DMS 273 (cell line): ENCODE results near the gene TRPM5.

Experiments used
- DNase-seq: peaks from one replicate; lab custom pipeline; 2025; ENCODE audit not compliant: unreplicated experiment; lab: John Stamatoyannopoulos, UW

The TRPM5 gene

DNA sequence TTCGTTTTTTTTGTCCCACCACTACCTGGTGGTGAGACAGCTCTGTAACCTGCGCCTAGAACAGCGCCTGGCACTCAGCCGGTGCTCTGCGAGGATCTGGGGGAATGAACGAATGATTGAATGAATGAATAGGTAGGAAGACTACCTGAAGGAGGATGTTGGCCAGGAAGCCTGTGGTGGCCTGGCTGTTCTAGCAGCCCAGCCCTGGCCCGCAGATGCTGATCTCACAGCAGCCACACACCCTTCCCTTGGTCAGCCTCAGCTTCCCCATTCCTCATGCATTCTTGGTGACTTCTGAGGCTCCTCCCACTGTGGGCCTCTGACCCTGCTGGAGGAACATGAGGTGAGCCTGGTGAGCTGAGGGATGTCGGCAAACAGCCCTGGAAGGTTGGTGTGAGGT lies 3.7 kb downstream of the TRPM5 start:
- no peak for DNase-seq

- no peak for DNase-seq
These were observed 4.5 kb downstream of the TRPM5 start for GRCh38 chr11:2439820-2440219.

DNA sequence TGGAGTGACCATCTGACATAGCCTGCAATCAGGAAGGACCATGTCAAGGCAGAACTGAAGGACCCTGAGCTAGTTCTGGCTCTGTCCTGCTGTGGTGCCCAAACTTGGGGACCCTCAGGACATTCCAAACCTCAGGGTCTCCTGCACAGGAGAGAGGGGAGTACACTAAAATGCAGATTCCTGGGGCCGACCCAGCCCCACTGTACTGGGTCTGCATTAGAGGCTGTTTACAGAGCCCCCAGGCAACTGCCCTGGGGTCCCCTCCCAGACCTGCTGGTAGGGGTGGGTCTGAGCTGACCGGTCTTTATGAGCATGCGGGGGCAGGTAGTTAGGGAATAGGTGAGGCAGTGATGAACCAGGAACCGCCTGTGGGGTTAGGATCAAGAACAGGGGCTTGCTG lies 6.8 kb downstream of the TRPM5 start:
- no peak for DNase-seq

- no peak for DNase-seq
These were observed 7.7 kb downstream of the TRPM5 start for GRCh38 chr11:2436521-2437031.

DNA sequence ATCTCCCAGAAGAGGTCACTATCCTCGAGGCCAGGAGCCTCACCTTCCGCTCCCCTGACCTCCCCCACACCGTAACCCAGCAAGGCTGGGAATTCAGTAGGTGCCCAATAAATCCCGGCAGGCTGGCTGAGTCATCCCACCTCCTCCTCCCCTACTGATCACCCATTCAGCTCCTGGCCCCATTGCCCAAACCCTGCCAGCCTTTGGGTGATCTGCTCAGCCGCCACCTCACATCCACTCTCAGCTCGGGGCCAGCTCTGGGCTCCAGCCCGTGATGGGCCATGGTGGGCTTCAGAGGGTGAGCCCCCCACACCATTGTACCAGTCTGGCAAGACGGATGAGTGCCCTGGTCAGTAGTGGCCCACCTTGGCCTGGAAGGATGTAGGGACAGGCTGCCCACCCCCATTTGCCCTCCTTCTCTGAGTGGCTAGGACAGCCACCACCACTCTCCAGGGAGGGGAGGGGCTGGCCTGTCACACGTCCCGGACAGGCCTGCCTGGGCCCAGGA lies 8.2 kb downstream of the TRPM5 start:
- no peak for DNase-seq

DNA sequence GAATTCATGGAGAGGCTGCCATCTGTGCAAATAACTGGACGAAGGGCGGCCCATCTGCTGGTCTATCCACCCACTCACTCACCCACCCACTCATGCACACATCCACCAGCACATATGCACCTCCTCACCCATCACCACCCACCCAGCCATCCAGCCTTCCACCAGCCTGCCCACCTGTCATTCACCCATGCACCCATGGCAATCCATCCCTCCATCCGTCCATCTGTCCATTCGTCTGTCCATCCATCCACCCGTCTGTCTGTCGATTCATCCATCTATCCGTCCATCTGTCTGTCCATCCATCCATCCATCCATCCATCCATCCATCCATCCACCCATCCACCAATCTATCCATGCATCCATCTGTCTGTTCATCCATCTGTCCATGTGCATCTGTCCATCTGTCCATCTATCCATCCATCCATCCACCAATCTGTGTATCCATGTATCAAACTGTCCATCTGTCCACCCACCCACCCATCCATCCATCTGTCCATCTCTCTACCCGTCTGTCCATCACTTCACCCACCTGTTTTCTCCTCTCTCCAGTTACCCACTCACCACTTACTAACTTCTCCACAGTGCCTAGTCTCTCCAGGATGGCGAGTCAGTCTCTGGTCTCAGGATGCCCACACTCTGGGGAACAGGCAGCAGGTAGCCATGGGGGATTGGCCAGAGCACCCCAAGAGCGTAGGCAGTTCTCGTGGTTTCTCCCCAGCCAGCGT lies 8.9 kb downstream of the TRPM5 start:
- DNase-seq = no peak

DNA sequence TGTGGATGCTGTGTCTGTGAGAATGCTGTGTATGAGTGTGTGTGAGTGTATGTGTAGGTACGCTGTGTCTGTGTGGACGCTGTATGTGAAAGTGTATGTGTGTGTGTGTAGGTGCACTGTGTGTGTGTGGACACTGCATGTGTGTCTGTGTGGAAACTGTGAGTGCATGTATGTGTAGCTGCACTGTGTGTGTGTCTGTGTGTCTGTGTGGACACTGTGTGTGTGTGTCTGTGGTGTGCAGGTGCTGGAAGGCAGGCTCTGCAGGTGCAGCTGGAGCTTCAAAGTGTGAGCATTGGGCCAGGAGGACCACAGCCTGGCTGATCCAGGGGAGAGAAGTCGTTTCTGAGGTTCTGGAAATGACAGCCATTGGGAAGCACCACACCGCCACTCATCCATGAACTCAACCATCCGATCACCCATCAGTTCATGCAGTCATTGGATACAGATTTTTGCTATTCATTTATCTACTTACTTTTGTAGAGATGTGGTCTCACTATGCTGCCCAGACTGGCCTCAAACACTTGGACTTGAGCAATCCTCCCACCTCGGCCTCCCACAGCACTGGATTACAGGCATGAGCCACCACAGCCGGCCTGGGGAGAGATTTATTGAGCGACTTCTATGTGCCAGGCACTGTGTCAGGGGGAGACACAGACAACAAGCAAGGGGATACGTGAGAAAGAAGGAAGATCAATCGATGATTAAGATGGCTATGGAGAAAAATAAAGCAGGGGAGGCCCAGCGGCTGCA lies 9.6 kb downstream of the TRPM5 start:
- no peak for DNase-seq

- DNase-seq = no peak
These were observed 10.3 kb downstream of the TRPM5 start for GRCh38 chr11:2434008-2434407.

DNA sequence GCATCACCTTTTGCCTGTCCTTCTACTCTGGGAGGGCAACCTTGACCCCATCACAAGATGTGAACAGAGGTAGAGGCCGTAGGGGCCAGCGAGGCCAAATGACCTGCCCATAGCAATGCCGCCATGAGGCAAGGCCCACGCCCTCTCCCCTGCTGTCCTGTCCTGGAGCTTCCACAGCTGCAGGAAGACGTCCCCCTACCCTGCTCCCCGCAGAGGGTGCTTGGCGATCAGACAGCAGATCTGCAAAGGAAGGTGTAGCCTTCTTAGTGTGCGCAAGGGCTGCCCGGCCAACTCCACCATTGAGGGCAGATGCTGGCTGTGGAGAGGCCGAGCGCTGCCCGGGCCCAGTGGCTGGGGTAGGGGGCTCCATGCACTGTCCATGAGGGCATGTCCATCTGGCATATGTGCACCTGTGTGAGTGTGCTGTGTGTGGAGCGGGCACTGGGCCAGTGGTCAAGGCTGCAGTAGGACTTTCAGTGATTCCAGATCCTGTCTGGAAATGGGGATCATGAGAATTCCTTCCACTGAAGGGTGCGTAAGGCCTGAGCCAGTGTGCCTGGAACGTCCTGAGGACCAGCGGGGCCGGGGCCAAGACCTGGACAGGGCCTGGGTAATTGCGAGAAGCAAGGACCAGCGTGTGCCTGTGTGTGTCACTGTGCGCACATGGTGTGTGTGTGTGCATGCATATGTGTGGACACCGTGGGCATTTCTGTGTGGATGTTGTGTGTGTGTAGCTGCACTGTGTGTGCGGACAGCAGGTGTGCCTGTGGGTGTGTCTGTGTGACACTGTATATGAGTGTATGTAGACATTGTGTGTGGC lies 11.0 kb downstream of the TRPM5 start:
- no peak for DNase-seq

DNA sequence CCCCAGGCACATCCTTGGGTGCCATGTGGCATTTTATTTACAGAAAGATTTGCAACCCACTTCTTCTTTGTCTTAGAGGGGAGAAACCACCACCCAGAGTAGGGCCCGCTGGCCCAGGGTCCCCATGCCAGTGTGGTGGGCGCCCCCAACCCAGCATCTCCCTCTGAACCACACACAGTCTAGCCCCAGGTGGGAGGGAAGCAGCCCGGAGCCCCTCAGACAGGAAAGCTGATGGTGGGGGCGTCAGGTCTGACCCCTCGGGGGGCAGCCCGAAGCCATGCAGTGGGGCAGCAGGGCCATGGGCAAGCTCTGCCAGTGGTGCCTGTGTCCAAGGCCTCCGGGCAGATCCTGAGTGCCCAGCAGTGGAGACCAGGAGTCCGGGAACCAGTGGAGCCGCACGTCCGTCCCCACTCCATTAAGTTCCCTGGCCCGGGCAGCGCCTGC lies 11.7 kb downstream of the TRPM5 start:
- no peak for DNase-seq

- DNase-seq = no peak
These were observed 12.1 kb downstream of the TRPM5 start for GRCh38 chr11:2432171-2432621.

DNA sequence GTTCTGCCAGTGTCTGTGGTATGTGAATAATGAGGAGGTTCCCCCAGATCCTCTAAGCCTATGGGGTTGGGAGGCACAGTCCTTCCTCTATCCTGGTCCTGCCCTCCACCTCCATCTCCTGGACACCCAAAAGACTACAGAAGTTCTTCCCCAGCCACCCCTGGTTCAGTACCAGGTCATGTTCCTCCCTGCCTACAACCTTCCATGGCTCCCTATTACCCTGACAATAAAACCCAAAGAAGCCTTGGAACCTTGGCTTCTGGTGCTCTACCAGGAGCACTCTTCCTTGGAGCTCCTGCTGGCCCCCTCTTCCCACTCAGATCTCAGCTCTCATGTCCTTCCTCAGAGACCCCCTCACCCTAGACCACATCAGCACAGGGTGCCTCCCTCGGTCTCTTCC lies 12.9 kb downstream of the TRPM5 start:
- DNase-seq = no peak

GRCh38 chr11:2428322-2428795 lies 16.0 kb downstream of the TRPM5 start:
- DNase-seq = peak; percentile 76

DNA sequence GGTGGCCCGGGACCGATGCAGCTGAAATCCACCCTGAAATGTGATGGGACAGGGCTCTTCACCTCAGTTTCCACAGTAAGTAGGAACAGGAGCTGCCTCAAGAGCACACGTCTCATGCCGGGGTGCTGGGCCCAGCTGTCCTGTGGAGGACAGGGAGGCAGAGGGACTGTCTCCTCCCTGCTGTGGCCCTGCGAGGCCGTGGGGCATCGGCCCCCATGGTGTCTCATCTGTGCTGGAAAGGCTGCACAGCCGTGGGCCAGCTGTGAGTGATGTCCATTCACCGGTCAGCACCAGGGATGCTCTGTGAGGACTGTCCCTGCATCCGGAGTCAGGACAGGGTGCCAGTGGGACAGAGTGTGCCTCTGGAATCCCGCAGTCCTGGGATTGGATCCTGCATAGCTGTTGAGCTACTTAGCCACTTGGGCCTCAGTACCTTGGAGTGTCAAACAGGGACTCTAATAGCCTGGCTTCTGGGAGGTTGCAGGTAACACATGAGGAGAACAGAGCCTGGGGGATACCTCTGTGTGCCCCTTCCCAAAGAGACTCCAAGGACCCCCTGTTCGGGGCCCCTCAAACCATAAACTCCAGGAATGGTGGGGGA lies 16.5 kb downstream of the TRPM5 start:
- no peak for DNase-seq

DNA sequence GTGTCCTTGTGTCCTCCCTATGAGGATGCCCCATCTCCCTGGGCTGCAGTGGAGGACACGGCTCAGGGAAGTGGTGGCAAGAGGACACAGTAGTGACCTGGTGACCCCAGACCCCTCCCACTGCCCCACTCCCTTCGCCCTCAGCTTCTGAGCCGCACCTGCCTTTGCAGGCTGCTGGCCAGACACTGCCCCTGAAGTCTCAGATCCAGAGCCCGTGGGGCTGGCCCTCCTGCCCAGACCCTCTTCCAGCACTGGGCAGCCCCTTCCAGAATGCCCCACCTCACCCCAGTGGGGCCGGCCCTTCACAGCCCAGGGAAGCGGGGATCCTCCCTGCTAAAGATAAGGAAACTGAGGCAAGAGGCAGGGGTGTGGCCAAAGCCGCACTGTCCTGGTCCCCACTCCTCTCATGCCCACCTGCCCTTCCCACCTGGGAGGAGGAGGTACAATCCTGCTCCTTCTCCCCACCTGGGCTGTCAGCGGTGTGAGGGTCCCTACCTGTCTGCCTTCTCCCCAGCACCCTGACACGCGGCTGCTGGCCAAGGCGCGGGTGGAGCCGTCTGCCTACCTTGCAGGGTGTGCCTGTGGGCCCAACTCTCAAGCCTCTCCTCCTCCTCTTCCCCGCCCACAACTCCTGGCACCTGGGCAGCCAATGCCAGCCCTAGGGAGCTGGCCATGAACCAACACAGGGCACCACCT lies 17.3 kb downstream of the TRPM5 start:
- no peak for DNase-seq

- no peak for DNase-seq
These were observed 18.1 kb downstream of the TRPM5 start for GRCh38 chr11:2426221-2426620.

DNA sequence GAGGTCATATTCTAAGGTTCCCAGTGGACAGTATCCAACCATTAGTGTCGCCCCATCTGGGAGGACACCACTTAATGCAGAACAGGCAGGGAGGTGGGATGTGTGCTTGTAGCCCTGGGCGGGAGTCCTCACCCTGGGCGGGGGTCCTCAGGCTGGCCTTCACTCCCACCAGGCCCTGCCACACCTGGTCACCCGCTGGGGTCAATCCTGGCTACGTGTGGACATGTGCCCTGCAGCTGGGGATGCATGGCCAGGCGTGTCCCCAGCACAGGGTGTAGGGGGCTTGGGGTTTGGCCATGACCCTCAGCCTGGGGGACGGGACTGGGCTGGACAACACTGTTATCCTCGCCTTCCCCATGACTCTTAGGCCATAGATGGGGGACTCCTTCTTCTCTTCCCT lies 18.8 kb downstream of the TRPM5 start:
- no peak for DNase-seq

DNA sequence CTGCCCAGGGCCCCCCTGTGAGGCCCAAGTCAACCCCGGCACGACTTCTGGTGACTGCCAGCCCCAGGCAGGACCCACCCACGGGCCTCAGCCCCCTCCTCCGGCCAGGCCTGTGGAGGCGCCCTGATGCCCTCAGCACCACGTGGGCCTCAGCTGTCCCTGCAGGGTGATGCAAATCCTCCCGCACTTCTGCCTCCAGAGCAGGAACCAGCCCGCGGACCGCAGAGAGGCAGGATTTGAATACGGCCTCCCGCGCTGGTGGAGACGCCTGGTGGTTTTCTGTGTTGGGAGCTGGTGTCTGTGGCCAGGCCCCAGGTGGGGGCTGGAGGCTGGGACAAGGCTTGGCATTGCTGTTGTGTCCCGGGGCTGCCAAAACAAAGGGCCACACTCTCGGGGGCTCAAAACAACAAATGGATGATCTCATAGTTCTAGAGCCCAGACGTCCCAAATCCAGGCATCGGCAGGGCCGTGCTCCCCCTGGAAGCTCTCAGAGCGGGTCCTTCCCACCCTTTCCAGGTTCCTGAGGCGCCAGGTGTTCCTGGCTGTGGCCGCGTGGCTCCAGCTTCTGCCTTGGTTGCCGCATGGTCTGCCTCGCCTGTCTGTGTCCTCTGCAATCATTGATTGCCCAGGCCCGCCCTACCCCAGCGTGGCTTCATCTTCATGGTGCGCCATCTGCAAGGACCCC lies 19.4 kb downstream of the TRPM5 start:
- no peak for DNase-seq

GRCh38 chr11:2423157-2424025 lies 20.9 kb downstream of the TRPM5 start:
- DNase-seq = no peak
